ENCODE measurements around the gene HSPB1. TPM values are rescaled to one million over a fixed set of nuclear protein-coding genes. Genes with fewer than 3 reads are reported as not detected.
A peak's percentile ranks its signal among the peaks of the same experiment; 100 is the strongest.

HSPB1 gene
- total RNA-seq, 3 donors from 2014 or later (not counting 1 experiment from before 2014, with no cell fraction given) = 14.4 to 15.9 (median 14.7) TPM

DNA sequence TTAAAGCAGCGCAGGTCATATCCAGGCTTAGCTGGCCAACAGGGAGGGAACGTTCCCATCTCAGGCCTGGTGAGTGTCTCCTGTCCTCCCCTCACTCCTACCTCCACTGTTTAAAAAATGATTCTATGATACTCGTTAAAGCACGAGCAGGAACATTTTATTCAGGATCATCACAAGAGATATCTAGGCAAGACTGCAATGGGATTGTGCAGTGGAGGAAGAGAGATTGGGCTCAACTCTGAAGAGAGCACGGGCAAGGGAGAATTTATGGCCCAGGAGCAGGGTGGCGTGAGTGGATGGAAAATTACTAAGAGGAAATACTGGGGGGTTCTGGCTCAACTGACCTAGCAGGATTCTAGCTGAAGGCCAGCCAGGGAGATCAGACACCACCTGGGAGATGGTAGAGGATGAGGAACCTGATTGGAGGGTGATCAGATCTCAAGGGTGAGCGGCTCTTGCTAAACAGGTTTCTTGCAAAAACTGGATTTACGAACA is 9.0 kb upstream of the HSPB1 start:
- DNase-seq = no peak
- ATAC-seq = no peak
- Mint-ChIP-seq H3K4me3 (no peak overlapping the region), H3K4me1 (peaks cover 5 to 7% of the 10 kb centered on the region in 2 donors), H3K27me3 (ENCODE audit: low read depth in 2 of 2) (peaks cover 0 to 10% of the 10 kb centered on the region in 2 donors), H3K27ac (no peak overlapping the region), H3K36me3 (no peaks in the 10 kb centered on the region), H3K9me3 (no peaks in the 10 kb centered on the region)
- H3K4me1 ChIP-seq (ENCODE audit: control insufficient read depth, insufficient read depth, low read length) = peaks cover 9% of the 10 kb centered on the region
- no peak overlapping the region for H3K4me3 ChIP-seq (ENCODE audit: low read length)
- 76% methylated on average over 8 of the region's 8 CpGs for WGBS (ENCODE audit: insufficient coverage)
- TF ChIP-seq, protein P1, sequence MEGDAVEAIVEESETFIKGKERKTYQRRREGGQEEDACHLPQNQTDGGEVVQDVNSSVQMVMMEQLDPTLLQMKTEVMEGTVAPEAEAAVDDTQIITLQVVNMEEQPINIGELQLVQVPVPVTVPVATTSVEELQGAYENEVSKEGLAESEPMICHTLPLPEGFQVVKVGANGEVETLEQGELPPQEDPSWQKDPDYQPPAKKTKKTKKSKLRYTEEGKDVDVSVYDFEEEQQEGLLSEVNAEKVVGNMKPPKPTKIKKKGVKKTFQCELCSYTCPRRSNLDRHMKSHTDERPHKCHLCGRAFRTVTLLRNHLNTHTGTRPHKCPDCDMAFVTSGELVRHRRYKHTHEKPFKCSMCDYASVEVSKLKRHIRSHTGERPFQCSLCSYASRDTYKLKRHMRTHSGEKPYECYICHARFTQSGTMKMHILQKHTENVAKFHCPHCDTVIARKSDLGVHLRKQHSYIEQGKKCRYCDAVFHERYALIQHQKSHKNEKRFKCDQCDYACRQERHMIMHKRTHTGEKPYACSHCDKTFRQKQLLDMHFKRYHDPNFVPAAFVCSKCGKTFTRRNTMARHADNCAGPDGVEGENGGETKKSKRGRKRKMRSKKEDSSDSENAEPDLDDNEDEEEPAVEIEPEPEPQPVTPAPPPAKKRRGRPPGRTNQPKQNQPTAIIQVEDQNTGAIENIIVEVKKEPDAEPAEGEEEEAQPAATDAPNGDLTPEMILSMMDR (IDR thresholded peaks at IDR 0.05) = no peak
- no peaks in the 10 kb centered on the region for H3K9me3 ChIP-seq (ENCODE audit: control insufficient read depth, insufficient read depth, low read length)
- no peak overlapping the region for H3K27ac ChIP-seq (ENCODE audit: low read length)
- H3K27me3 ChIP-seq (ENCODE audit: control insufficient read depth, insufficient read depth, low read length) = no peaks in the 10 kb centered on the region
- intact Hi-C loops (cut with micrococcal nuclease) = no loop called here
- H3K36me3 ChIP-seq (ENCODE audit: control insufficient read depth, insufficient read depth, low read length) = no peaks in the 10 kb centered on the region

DNA sequence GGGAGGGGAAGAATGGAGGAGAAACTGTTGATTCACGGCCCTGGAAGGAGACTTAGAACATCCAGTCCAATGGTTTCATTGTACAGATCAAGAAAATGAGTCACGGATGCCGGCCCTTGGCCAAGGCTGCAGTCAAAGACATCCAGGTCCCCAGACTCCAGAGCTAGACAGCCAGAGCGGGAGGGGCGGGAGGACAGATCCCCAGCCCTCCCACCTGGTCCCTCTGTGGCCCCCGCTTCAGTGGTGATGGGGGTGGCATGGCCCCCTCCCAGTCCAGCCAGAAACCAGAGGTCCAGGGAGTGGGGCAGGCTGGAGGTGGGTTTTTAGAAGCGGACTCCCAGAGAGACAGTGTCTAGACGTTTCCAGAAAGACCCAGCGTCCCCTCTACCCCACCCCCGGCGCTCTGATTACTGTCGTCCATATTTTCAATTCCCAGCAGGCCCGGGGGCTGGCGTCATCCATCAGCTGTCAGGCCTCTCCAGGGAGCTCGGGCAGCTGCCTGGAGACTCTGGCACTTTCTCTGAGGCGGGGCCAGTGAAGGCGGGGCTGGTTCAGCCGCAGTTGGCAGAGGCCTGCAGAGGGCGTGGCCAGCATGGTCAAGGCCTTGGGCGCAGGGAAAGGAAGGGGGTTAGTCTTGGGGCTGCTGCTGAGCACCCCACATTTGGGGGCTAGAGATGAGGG is 8.0 kb upstream of the HSPB1 start:
- Mint-ChIP-seq H3K36me3 (no peaks in the 10 kb centered on the region), H3K27ac (no peak overlapping the region), H3K27me3 (ENCODE audit: low read depth in 2 of 2) (peaks cover 0 to 10% of the 10 kb centered on the region in 2 donors), H3K4me1 (peaks cover 5 to 7% of the 10 kb centered on the region in 2 donors), H3K9me3 (no peaks in the 10 kb centered on the region), H3K4me3 (no peak overlapping the region)
- Histone ChIP-seq H3K4me3 (ENCODE audit: low read length) (no peak overlapping the region), H3K9me3 (ENCODE audit: control insufficient read depth, insufficient read depth, low read length) (no peaks in the 10 kb centered on the region), H3K36me3 (ENCODE audit: control insufficient read depth, insufficient read depth, low read length) (no peaks in the 10 kb centered on the region), H3K27me3 (ENCODE audit: control insufficient read depth, insufficient read depth, low read length) (no peaks in the 10 kb centered on the region), H3K27ac (ENCODE audit: low read length) (no peak overlapping the region), H3K4me1 (ENCODE audit: control insufficient read depth, insufficient read depth, low read length) (peaks cover 9% of the 10 kb centered on the region)
- WGBS (ENCODE audit: insufficient coverage) = 62% methylated on average over 18 of the region's 20 CpGs
- TF ChIP-seq, protein P1 (IDR thresholded peaks at IDR 0.05) = no peak
- peak in 1 of 3 donors; percentile 43 for ATAC-seq
- intact Hi-C loops (cut with micrococcal nuclease) = no loop called here
- no peak for DNase-seq

DNA sequence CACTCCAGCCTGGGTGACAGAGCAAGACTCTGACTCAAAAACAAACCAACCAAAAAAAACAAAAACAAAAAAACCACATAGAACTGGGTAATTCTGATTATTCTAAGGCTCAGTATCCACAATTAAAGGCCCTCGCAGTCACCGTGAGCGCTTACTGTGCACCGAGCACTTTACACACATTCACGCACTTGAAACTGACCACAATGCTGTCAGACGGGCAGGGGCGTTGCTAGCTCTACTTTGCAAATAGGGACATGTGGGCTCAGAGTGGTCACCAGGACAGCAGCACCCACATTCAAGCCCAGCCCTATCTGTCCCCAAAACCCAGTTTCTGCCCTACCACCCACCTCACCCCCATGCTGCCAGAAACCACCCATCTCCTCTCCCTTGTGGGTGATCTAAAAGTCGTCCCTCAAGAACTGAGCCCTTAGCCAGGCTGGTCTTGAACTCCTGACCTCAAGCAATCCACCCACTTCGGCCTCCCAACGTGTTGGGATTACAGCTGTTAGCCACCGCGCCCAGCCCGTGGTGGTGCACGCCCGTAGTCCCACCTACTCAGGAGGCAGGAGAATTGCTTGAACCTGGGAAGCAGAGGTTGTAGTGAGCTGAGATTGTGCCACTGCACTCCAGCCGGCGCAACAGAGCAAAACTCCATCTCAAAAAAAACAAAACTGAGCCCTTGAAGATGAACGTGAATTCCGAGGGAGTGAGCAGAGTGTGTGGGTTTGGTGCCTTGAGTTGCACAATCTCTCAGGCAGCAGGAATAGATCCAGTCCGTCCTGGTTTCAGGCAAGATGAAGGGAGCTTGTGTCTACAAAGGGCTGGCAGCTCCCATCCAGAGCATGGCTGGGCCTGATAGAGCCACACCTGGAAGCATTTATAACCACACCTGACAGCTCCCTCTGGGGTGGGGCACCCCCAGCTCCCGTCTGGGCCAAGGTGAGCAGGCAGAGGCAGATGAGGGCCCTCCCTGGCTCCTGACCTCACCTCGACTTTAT is 5.4 kb upstream of the HSPB1 start:
- ATAC-seq (peak in 1 of 3 donors; percentile 40), DNase-seq (no peak)
- H3K4me1 ChIP-seq (ENCODE audit: control insufficient read depth, insufficient read depth, low read length) = peaks cover 3% of the 10 kb centered on the region
- TF ChIP-seq, protein P1 (IDR thresholded peaks at IDR 0.05) = no peak
- H3K36me3 ChIP-seq (ENCODE audit: control insufficient read depth, insufficient read depth, low read length) = no peaks in the 10 kb centered on the region
- no peaks in the 10 kb centered on the region for H3K9me3 ChIP-seq (ENCODE audit: control insufficient read depth, insufficient read depth, low read length)
- Mint-ChIP-seq H3K4me3 (no peak overlapping the region), H3K36me3 (no peaks in the 10 kb centered on the region), H3K9me3 (no peaks in the 10 kb centered on the region), H3K27ac (no peak overlapping the region), H3K27me3 (ENCODE audit: low read depth in 2 of 2) (peaks cover 0 to 10% of the 10 kb centered on the region in 2 donors), H3K4me1 (peaks cover under 1 to 1% of the 10 kb centered on the region in 2 donors)
- no peak overlapping the region for H3K27ac ChIP-seq (ENCODE audit: low read length)
- 51% methylated on average over 20 of the region's 22 CpGs for WGBS (ENCODE audit: insufficient coverage)
- intact Hi-C loops (cut with micrococcal nuclease) = no loop called here
- H3K27me3 ChIP-seq (ENCODE audit: control insufficient read depth, insufficient read depth, low read length) = no peaks in the 10 kb centered on the region
- no peak overlapping the region for H3K4me3 ChIP-seq (ENCODE audit: low read length)
